A549 (cell line): ENCODE results near the gene CNTNAP2.

ENCODE experiments used
- CEBPB ChIP-seq, 2 experiments: fragments of >200 bp in 1 of 2; sonication (Bioruptor Twin) in 1 of 2; formaldehyde crosslinking in 1 of 2; IDR thresholded peaks; 2 replicates each; pipeline ENCODE4 v1.6.1; 2012 to 2016
- CHD4 ChIP-seq: fragments of 200-600 bp; sonication (generic); IDR thresholded peaks from 2 replicates; pipeline ENCODE4 v1.6.1; 2016; ENCODE audit warnings: antibody characterized with exemption, mild to moderate bottlenecking, borderline replicate concordance
- EP300 ChIP-seq, 2 experiments: fragments of >200 bp; sonication (Bioruptor Twin); formaldehyde crosslinking; IDR thresholded peaks; 2 replicates in 1 of 2; 3 replicates in 1 of 2; pipeline ENCODE4 v1.6.1; 2016 to 2017
- MYC ChIP-seq: IDR thresholded peaks from 2 replicates; pipeline ENCODE4 v1.6.1; 2012; ENCODE audit warnings: mild to moderate bottlenecking, inconsistent platforms, low read length, improper control_type of control experiment, borderline replicate concordance
- POLR2A ChIP-seq: IDR thresholded peaks from 2 replicates; pipeline ENCODE4 v1.6.1; 2012; ENCODE audit warnings: mild to moderate bottlenecking, low read length
- RAD21 ChIP-seq, 2 experiments: fragments of >200 bp in 1 of 2; sonication (Bioruptor Twin) in 1 of 2; formaldehyde crosslinking in 1 of 2; IDR thresholded peaks in 1 of 2; conservative IDR thresholded peaks in 1 of 2; 2 replicates in 1 of 2; 3 replicates in 1 of 2; pipeline ENCODE4 v1.6.1; 2012 to 2018; ENCODE audit warnings: inconsistent platforms in 1 of 2
- SMC3 ChIP-seq: fragments of >200 bp; sonication (Bioruptor Twin); formaldehyde crosslinking; IDR thresholded peaks from 3 replicates; pipeline ENCODE4 v1.6.1; 2018; ENCODE audit warnings: inconsistent platforms
- ZC3H11A ChIP-seq: fragments of 450-650 bp; IDR thresholded peaks from 2 replicates; pipeline ENCODE4 v1.6.1; 2014; ENCODE audit warnings: antibody characterized with exemption, mild to moderate bottlenecking
- ZFP36 ChIP-seq: fragments of 450-650 bp; IDR thresholded peaks from 2 replicates; pipeline ENCODE4 v1.6.1; 2014; ENCODE audit warnings: borderline replicate concordance; ENCODE audit not compliant: partially characterized antibody
- TF ChIP-seq, protein P1 (sequence below): fragments of >200 bp; sonication (Bioruptor Twin); formaldehyde crosslinking; IDR thresholded peaks from 3 replicates; pipeline ENCODE4 v1.6.1; 2016
- TF ChIP-seq, protein P2 (sequence below): fragments of >200 bp; sonication (Bioruptor Twin); formaldehyde crosslinking; IDR thresholded peaks from 3 replicates; pipeline ENCODE4 v1.5.1; 2016
- TF ChIP-seq, protein P3 (sequence below): fragments of 450-650 bp; IDR thresholded peaks from 2 replicates; pipeline ENCODE4 v1.6.1; 2014; ENCODE audit warnings: antibody characterized with exemption
- TF ChIP-seq, protein P4 (sequence below): IDR thresholded peaks from 2 replicates; pipeline ENCODE4 v1.6.1; 2012
- TF ChIP-seq, protein P5 (sequence below): IDR thresholded peaks from 2 replicates; pipeline ENCODE4 v1.6.1; 2012; ENCODE audit warnings: low read depth, borderline replicate concordance

DNA sequence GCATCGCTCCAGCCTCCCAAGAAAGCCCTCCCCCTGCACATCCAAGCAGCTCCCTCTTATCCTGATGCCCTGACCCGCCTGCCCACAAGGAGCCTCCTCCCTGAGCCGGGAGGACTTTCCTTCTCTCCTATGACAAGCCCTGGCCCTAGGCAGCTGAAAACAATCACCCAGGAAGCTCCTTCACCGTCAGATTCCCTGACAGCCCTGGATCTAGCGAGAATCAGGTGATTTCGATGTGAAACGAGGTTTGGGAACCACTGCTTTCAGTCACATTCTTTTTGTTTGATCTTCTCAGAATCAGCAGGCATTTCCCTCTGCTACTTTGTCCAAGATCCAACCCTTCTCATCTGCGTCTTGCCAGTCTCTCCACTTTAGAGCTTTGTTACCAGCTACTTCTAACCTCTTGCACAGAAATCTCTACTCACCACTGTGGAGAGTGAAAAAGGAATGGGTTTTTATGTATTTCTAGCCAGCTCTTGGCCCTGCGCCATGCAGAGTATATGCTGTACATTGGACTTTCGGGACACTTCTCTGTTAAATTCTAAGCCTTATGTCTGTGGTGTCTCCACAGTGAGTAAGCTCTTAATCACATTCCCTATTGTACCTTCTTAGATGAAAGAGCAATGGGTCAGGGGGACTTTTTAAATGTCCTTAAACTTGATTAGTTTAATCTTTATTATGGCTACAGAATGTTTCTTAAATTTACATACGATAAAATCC lies 2220.8 kb downstream of the CNTNAP2 start:
- TF ChIP-seq, protein P1, sequence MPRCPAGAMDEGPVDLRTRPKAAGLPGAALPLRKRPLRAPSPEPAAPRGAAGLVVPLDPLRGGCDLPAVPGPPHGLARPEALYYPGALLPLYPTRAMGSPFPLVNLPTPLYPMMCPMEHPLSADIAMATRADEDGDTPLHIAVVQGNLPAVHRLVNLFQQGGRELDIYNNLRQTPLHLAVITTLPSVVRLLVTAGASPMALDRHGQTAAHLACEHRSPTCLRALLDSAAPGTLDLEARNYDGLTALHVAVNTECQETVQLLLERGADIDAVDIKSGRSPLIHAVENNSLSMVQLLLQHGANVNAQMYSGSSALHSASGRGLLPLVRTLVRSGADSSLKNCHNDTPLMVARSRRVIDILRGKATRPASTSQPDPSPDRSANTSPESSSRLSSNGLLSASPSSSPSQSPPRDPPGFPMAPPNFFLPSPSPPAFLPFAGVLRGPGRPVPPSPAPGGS = no peak
- TF ChIP-seq, protein P2, sequence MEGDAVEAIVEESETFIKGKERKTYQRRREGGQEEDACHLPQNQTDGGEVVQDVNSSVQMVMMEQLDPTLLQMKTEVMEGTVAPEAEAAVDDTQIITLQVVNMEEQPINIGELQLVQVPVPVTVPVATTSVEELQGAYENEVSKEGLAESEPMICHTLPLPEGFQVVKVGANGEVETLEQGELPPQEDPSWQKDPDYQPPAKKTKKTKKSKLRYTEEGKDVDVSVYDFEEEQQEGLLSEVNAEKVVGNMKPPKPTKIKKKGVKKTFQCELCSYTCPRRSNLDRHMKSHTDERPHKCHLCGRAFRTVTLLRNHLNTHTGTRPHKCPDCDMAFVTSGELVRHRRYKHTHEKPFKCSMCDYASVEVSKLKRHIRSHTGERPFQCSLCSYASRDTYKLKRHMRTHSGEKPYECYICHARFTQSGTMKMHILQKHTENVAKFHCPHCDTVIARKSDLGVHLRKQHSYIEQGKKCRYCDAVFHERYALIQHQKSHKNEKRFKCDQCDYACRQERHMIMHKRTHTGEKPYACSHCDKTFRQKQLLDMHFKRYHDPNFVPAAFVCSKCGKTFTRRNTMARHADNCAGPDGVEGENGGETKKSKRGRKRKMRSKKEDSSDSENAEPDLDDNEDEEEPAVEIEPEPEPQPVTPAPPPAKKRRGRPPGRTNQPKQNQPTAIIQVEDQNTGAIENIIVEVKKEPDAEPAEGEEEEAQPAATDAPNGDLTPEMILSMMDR = no peak
- TF ChIP-seq EP300 (IDR thresholded peaks at IDR 0.05) (no peak), ZFP36 (no peak), POLR2A (no peak), SMC3 (no peak), CEBPB (IDR thresholded peaks at IDR 0.05) (no peak), ZC3H11A (no peak), MYC (no peak), CHD4 (no peak), RAD21 (conservative IDR thresholded peaks at IDR 0.05 in 1 of 2, IDR thresholded peaks at IDR 0.05 in 1 of 2) (no peak)
- TF ChIP-seq, protein P3, sequence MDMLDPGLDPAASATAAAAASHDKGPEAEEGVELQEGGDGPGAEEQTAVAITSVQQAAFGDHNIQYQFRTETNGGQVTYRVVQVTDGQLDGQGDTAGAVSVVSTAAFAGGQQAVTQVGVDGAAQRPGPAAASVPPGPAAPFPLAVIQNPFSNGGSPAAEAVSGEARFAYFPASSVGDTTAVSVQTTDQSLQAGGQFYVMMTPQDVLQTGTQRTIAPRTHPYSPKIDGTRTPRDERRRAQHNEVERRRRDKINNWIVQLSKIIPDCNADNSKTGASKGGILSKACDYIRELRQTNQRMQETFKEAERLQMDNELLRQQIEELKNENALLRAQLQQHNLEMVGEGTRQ = no peak
- TF ChIP-seq, protein P4, sequence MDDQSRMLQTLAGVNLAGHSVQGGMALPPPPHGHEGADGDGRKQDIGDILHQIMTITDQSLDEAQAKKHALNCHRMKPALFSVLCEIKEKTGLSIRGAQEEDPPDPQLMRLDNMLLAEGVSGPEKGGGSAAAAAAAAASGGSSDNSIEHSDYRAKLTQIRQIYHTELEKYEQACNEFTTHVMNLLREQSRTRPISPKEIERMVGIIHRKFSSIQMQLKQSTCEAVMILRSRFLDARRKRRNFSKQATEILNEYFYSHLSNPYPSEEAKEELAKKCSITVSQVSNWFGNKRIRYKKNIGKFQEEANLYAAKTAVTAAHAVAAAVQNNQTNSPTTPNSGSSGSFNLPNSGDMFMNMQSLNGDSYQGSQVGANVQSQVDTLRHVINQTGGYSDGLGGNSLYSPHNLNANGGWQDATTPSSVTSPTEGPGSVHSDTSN = no peak
- TF ChIP-seq, protein P5, sequence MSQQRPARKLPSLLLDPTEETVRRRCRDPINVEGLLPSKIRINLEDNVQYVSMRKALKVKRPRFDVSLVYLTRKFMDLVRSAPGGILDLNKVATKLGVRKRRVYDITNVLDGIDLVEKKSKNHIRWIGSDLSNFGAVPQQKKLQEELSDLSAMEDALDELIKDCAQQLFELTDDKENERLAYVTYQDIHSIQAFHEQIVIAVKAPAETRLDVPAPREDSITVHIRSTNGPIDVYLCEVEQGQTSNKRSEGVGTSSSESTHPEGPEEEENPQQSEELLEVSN = no peak
